HG03575 (cell line): Measurements from ENCODE around the gene PTDSS2.

Experiments used
- ATAC-seq: cut with Tn5 transposase; IDR thresholded peaks from one replicate; pipeline ENCODE4 v1.9.1; 2021; ENCODE audit not compliant: unreplicated experiment, insufficient number of reproducible peaks, low FRiP score; ENCODE audit errors: extremely low read depth

PTDSS2 gene

GRCh38 chr11:443542-444199, 6.4 kb upstream of the PTDSS2 start:
- no peak for ATAC-seq

- no peak for ATAC-seq
Measured at GRCh38 chr11:444396-445144, 5.5 kb upstream of the PTDSS2 start.

GRCh38 chr11:445765-446588, 4.1 kb upstream of the PTDSS2 start:
- no peak for ATAC-seq

- ATAC-seq = no peak
Measured at GRCh38 chr11:446891-447290, 3.2 kb upstream of the PTDSS2 start.

- ATAC-seq = no peak
Measured at GRCh38 chr11:447923-448731, 2.0 kb upstream of the PTDSS2 start.

- ATAC-seq = no peak
Measured at GRCh38 chr11:450809-451451, 851 bp downstream of the PTDSS2 start.

- ATAC-seq = no peak
Measured at GRCh38 chr11:451738-452137, 1.7 kb downstream of the PTDSS2 start.

- no peak for ATAC-seq
Measured at GRCh38 chr11:452203-452744, 2.2 kb downstream of the PTDSS2 start.

- no peak for ATAC-seq
Measured at GRCh38 chr11:452916-453527, 2.9 kb downstream of the PTDSS2 start.

- ATAC-seq = no peak
Measured at GRCh38 chr11:453564-453963, 3.5 kb downstream of the PTDSS2 start.

- ATAC-seq = no peak
Measured at GRCh38 chr11:454043-454442, 4.0 kb downstream of the PTDSS2 start.

GRCh38 chr11:454801-455565, 4.9 kb downstream of the PTDSS2 start:
- ATAC-seq = no peak

- ATAC-seq = no peak
Measured at GRCh38 chr11:455566-456147, 5.6 kb downstream of the PTDSS2 start.

GRCh38 chr11:456533-456932, 6.5 kb downstream of the PTDSS2 start:
- no peak for ATAC-seq

GRCh38 chr11:457111-457760, 7.2 kb downstream of the PTDSS2 start:
- no peak for ATAC-seq

GRCh38 chr11:459511-460220, 9.6 kb downstream of the PTDSS2 start:
- ATAC-seq = no peak
